ENCODE data around the gene MAFG. TPM values are rescaled to one million over a fixed set of nuclear protein-coding genes. Genes with fewer than 3 reads are reported as not detected.

Gene MAFG
- total RNA-seq, 4 donors from 2014 or later = 37.1 to 65.5 (median 51.9) TPM

- Histone ChIP-seq H3K4me3 (peak overlapping the region; percentile 74 to 92 (median 78)), H3K9me3 (no peaks in the 10 kb centered on the region), H3K27me3 (no peaks in the 10 kb centered on the region), H3K4me1 (peaks cover 35 to 48% of the 10 kb centered on the region in 2 donors), H3K36me3 (peaks cover 0 to 21% of the 10 kb centered on the region in 2 donors), H3K27ac (peak overlapping the region; percentile 94 to 99 (median 97))
- intact Hi-C loops (cut with DNase I; ENCODE audit: low total_unique reads) (loop anchor here (5.0 kb wide), 2 partner anchors 73 to 108 kb away; partner anchors contain the start of gene ASPSCR1), in situ Hi-C loops (cut with MboI; ENCODE audit: low sequenced_read_pairs in 4 of 4) (no loop called here)
- ATAC-seq (no peak), DNase-seq (no peak)
- TF ChIP-seq POLR2A (IDR thresholded peaks at IDR 0.05) (no peak), CTCF (IDR thresholded peaks at IDR 0.05 in 4 of 5, conservative IDR thresholded peaks at IDR 0.05 in 1 of 5) (peak; percentile 80 to 97 (median 90))
Observed at GRCh38 chr17:81869221-81870130, 58.1 kb downstream of the MAFG start.

GRCh38 chr17:81868674-81869220 is 58.8 kb downstream of the MAFG start:
- intact Hi-C loops (cut with DNase I; ENCODE audit: low total_unique reads) (no loop called here), in situ Hi-C loops (cut with MboI; ENCODE audit: low sequenced_read_pairs in 4 of 4) (no loop called here)
- TF ChIP-seq CTCF (IDR thresholded peaks at IDR 0.05 in 4 of 5, conservative IDR thresholded peaks at IDR 0.05 in 1 of 5) (no peak), POLR2A (IDR thresholded peaks at IDR 0.05) (no peak)
- Histone ChIP-seq H3K4me1 (peaks cover 42 to 54% of the 10 kb centered on the region in 2 donors), H3K9me3 (no peaks in the 10 kb centered on the region), H3K36me3 (peaks cover 0 to 21% of the 10 kb centered on the region in 2 donors), H3K27ac (peak overlapping the region; percentile 94 to 99 (median 97)), H3K27me3 (no peaks in the 10 kb centered on the region), H3K4me3 (no peak overlapping the region)
- DNase-seq (no peak), ATAC-seq (no peak)

Other genes with a start within 250 kb of the MAFG start
- gene ARL16, start 243.9 kb downstream of the MAFG start, total RNA-seq = 10 to 100 TPM; 12.9 to 23.6 (median 20.0) TPM
- gene HGS, start 243.7 kb downstream of the MAFG start, total RNA-seq = 100 to 1,000 TPM in 3 of 4 donors, 10 to 100 TPM in 1; 62.1 to 150 (median 113) TPM
- 100 to 1,000 TPM in 2 of 4 donors, 10 to 100 TPM in 2; 79.1 to 117 (median 94.1) TPM for gene MRPL12, start 224.4 kb downstream of the MAFG start, total RNA-seq
- gene SLC25A10, start 215.5 kb downstream of the MAFG start, total RNA-seq = 1 to 10 TPM; 3.4 to 9.3 (median 6.7) TPM
- under 1 TPM in 1 of 4 donors, not detected in 3; 0.29 TPM for gene GCGR, start 123.6 kb downstream of the MAFG start, total RNA-seq
- 10 to 100 TPM in 3 of 4 donors, 1 to 10 TPM in 1; 8.3 to 36.2 (median 25.2) TPM for gene MCRIP1, start 94.4 kb downstream of the MAFG start, total RNA-seq
- 100 to 1,000 TPM; 245 to 708 (median 400) TPM for gene PPP1R27, start 92.7 kb downstream of the MAFG start, total RNA-seq
- 100 to 1,000 TPM; 497 to 717 (median 621) TPM for gene P4HB, start 67.2 kb downstream of the MAFG start, total RNA-seq
- gene ARHGDIA, start 56.4 kb downstream of the MAFG start, total RNA-seq = 100 to 1,000 TPM in 1 of 4 donors, 10 to 100 TPM in 3; 52.1 to 122 (median 64.4) TPM
- gene ALYREF, start 36.1 kb downstream of the MAFG start, total RNA-seq = 10 to 100 TPM; 40.9 to 65.3 (median 50.7) TPM
- 100 to 1,000 TPM; 173 to 258 (median 197) TPM for gene ANAPC11, start 36.0 kb downstream of the MAFG start, total RNA-seq
- 1 to 10 TPM in 2 of 4 donors, under 1 TPM in 1, not detected in 1; 0.46 to 1.4 (median 1.1) TPM for gene NPB, start 25.5 kb downstream of the MAFG start, total RNA-seq
- gene PCYT2, start 16.3 kb downstream of the MAFG start, total RNA-seq = 10 to 100 TPM; 22.6 to 44.8 (median 37.1) TPM
- gene SIRT7, start 9.6 kb downstream of the MAFG start, total RNA-seq = 10 to 100 TPM in 1 of 4 donors, 1 to 10 TPM in 3; 7.2 to 11.4 (median 8.3) TPM
- 10 to 100 TPM in 3 of 4 donors, 1 to 10 TPM in 1; 5.6 to 16.8 (median 11.6) TPM for gene PYCR1, start 9.6 kb upstream of the MAFG start, total RNA-seq
- gene MYADML2, start 19.5 kb upstream of the MAFG start, total RNA-seq = 10 to 100 TPM in 2 of 4 donors, 1 to 10 TPM in 2; 2.9 to 24.9 (median 13.3) TPM
- 1 to 10 TPM in 3 of 4 donors, not detected in 1; 1.7 to 1.8 (median 1.7) TPM for gene NOTUM, start 33.5 kb upstream of the MAFG start, total RNA-seq
- 10 to 100 TPM; 24.0 to 44.7 (median 32.0) TPM for gene ASPSCR1, start 49.9 kb upstream of the MAFG start, total RNA-seq
- gene CENPX, start 95.1 kb upstream of the MAFG start, total RNA-seq = 10 to 100 TPM; 41.2 to 62.7 (median 57.0) TPM
- gene LRRC45, start 95.6 kb upstream of the MAFG start, total RNA-seq = 1 to 10 TPM; 1.1 to 5.0 (median 3.8) TPM
- 1 to 10 TPM in 1 of 4 donors, under 1 TPM in 1, not detected in 2; 0.42 to 2.0 TPM for gene RAC3, start 103.9 kb upstream of the MAFG start, total RNA-seq
- gene DCXR, start 110.0 kb upstream of the MAFG start, total RNA-seq = 100 to 1,000 TPM; 130 to 296 (median 223) TPM
- gene RFNG, start 124.1 kb upstream of the MAFG start, total RNA-seq = 10 to 100 TPM; 29.6 to 64.9 (median 49.1) TPM
- gene GPS1, start 124.2 kb upstream of the MAFG start, total RNA-seq = 100 to 1,000 TPM; 119 to 174 (median 137) TPM
- gene DUS1L, start 138.1 kb upstream of the MAFG start, total RNA-seq = 100 to 1,000 TPM in 2 of 4 donors, 10 to 100 TPM in 2; 54.6 to 119 (median 83.2) TPM
- 10 to 100 TPM; 16.3 to 34.5 (median 26.3) TPM for gene FASN, start 170.5 kb upstream of the MAFG start, total RNA-seq

All from gastrocnemius medialis (tissue), 4 donors.